ENCODE measurements around the gene CMTM7.
"Not testable (repeated sequence)": the region's sequence is repeated elsewhere in the genome, so short reads cannot be mapped to it uniquely, and the experiment has no call there.

Gene CMTM7

DNA sequence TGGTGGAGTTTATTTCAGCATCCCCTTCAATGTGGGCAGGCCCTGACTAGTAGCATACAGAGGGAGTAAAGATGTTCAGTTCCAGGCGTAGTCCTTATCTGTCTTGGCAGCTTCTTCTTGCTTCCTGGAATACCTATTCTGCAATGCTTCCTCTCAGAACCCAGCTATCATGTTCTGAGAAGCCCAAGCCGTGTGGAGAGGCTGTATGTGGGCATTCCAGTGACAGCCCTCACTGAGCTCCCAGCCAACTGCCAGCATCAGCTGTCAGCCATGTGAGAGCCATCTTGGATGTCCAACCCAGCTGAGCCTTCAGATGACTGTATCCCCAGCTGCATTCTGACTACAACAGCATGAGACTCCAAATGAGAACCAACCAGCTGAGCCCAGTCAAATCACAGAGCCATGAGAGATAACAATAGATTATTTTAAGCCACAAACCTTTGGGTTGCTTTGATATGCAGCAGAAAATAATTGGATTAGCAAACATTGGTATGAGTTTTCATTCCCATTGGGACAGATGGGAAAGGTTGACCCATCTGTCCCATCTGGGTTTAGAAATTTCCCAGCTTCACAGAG is 8.4 kb upstream of the CMTM7 start:
- no peak for DNase-seq

DNA sequence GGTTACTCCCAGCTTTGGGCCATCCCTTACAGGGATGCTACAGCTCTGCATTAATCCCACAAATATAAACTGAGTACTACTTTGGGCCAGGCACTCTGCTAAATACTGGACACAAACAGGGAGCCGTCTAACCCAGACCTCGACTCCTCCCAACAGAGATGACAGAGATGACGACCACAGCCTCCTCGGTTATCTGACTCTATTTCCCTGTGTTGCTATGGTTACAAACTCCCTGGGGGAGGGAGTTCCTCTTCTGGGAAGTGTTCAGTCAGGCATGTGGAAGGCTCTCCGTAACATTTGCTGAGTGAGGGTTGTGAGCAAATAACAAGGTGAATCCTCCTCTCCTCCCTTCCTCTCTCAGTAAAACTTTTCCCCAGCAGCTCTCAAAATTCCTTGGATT is 6.7 kb upstream of the CMTM7 start:
- DNase-seq: no peak

- DNase-seq: no peak
Observed at GRCh38 chr3:32387512-32387911, 4.1 kb upstream of the CMTM7 start.

DNA sequence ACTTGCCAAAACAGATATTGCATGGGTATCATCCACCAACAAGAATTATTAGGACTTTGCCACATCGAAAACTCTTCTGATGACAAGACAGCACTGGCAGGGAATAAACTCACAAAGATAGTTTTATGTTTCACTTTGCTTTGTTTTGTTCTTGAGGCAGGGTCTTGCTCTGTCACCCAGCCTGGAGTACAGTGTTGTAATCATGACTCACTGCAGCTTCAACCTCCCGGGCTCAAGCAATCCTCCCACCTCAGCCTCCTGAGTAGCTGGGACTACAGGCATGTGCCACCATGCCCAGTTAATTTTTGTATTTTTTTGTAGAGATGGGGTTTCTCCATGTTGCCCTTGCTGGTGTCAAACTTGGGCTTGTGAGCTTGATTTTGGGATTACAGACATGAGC is 2.1 kb upstream of the CMTM7 start:
- not testable (repeated sequence) for DNase-seq

- peak; percentile 58 for DNase-seq
Observed at GRCh38 chr3:32392536-32393302, 1.1 kb downstream of the CMTM7 start.

DNA sequence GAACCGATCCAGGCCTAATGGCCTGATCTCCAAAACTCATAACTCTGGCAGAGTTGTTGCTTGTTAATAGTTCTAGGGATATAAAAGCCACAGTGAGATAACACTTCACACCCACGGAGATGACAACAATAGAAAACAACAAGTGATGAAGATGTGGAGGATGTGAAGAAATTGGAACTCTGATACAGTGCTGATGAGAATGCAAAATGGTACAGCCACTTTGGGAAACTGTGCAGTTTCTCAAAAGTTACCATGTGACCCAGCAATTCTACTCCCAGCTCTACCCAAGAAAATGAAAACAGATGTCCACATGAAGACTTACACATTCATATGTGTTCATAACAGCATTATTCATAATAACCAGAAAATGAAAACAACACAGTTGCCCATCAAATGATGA is 3.8 kb downstream of the CMTM7 start:
- DNase-seq: no peak

GRCh38 chr3:32397941-32398340 is 6.3 kb downstream of the CMTM7 start:
- DNase-seq: no peak

- DNase-seq: no peak
Observed at GRCh38 chr3:32398531-32398930, 6.9 kb downstream of the CMTM7 start.

- DNase-seq: no peak
Observed at GRCh38 chr3:32399030-32399620, 7.5 kb downstream of the CMTM7 start.

- no peak for DNase-seq
Observed at GRCh38 chr3:32401126-32401525, 9.5 kb downstream of the CMTM7 start.

DNA sequence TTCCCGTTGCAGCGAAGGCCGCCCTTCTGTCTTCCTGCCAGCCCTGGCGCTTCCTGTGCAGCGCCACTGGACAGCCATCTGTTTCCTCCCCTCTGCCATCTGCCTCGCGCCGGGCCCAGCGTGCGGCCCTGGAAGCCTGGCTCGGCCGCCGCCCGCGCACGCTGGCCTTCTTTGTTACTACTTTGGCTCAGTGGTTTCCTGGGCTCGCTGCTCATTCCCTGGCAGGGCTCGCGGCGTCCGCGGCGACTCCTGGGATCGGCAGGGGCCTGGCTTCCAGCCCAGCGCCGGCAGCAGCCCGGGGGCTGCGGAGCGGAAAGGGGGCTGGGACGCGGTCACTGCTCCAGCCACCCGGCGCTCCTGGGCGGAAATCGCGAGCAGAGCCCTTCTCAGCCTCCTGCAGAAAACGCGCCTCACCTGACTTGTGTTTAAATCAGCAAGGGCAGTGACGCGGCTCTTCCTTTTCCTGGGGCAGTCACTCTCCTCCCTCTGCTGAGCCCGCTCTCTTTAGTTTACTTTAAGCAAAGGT is 10.0 kb downstream of the CMTM7 start:
- peak; percentile 65 for DNase-seq

GRCh38 chr3:32403663-32404062 is 12.0 kb downstream of the CMTM7 start:
- DNase-seq: no peak

DNA sequence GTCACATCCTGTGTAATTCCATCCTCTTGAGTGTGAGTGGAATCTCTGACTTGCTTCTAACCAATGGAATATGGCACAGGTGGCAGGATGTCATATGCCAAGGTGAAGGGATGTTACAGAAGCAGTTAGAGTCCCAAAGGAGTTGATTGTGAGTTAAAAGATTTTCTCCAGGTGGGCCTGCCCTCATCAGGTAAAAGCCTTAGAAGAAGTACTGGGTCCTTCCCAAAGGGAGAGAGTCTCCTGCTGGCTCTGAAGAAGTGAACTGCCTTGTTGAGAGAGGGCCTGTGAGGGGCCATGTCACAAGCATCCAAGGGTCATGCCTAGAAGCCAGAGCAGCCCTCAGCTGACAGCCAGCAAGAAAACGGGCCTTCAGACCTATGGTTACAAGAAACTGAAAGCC is 13.1 kb downstream of the CMTM7 start:
- DNase-seq: no peak

DNA sequence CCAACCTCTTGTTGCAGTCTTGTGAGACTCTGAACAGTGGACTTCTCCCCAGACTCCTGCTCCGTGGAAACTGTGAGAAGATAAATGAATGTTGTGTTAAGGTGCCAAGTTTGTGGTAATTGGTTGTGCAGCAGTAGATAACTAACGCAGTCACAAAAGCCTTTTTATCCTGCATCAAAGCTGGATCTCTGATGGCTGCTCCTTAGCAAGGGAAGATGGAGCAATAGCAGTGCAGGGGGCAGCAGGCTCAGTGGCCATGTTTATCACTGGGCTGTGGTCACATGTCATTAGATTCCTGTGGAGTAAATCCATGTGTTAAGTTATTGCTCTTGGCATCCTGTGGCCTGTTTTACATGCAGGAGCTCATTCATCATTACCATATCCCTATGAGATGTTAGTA is 13.5 kb downstream of the CMTM7 start:
- no peak for DNase-seq

GRCh38 chr3:32405711-32406323 is 14.2 kb downstream of the CMTM7 start:
- no peak for DNase-seq

DNA sequence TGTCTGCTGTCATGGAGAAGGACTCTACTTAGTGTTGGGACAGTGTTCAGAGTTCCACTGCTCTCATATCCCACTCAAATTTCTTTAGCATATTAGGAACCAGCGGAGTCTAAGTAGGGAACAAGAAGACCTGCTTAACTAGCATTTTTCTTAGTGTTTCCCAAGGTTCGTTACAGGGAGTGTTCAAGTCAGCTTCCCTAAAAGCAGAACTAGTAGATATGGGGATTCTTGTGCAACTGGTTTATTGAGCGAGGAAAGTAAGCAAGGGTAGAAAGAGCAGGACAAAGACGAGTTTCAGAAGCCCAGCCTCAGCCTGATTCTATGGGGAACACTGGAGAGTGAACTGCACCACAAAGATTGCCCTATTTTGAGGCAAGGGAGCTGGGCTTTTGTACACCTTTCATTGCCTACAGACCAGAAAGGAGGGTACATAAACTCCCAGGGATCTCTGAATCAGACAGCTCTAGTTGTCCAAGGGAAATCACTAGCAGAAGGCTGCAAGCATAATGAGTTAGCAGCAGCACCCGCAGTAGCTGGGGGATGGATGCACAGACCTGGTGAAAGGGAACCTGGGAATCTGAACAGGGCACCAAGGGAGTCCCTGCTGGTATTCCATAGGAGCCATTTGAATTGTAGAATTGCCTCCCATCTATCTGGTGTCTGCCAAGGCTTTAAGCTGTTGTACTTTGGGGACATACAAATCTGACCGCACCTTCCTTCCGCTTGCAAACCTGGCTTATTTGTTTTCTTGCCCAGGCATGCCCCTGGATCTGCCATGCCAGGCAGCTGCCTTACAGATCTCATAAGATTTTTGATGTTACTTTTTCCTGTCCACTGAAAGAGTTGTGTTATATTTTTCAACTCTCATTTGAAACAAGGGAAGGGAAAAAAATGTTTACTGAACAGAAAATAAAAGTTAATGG is 15.1 kb downstream of the CMTM7 start:
- no peak for DNase-seq

GRCh38 chr3:32410367-32411246 is 19.0 kb downstream of the CMTM7 start:
- DNase-seq: no peak

DNA sequence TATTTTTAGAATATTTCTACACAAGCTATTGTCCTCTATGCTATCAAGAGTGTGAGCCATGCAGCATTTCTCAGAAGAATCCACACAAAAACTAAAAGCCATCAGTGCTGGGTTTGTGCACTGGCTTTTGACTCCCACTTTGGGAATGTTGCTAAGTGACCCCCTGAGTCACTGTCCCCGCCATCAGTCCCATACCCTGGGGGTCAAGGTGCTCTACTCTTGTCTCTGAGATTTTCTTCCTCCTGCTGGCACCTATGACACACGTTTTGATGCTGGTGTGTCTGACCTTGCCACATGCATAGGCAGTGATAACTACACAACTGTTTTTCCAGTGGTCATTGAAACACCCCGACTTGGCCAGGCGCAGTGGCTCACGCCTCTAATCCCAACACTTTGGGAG is 19.8 kb downstream of the CMTM7 start:
- no peak for DNase-seq

DNA sequence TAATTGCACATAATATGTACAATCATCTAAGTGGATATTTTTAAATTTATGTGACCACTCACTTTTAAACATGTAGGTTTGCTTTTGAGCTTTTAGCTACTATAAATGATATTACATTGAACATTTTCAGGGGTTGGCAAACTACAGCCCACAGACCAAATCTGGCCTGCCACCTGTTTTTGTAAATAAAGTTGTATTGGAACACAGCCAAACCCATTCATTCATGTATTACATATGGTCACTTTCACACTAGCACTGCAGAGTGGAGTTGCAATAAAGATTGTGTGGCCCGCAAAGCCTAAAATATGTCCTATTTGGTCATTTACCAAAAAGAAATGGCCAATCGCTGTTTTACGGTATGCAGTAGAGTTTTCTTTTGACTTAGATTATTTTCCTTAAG is 21.2 kb downstream of the CMTM7 start:
- DNase-seq: no peak

GRCh38 chr3:32413845-32414521 is 22.3 kb downstream of the CMTM7 start:
- DNase-seq: no peak

Measured in activated T-cell treated with anti-CD3 and anti-CD28 coated beads, Interleukin-2, amount 50 U/mL, for 1 hour (primary cell).